SKM-1 treated with dmso at 0.1 percent for 144 hours (cell line): ENCODE data around the gene ECSIT.
A peak's percentile ranks its signal among the peaks of the same experiment; 100 is the strongest.
"Not testable (repeated sequence)": the region's sequence is repeated elsewhere in the genome, so short reads cannot be mapped to it uniquely, and the experiment has no call there.

Experiments used
- DNase-seq: peaks from one replicate; lab custom pipeline; 2025; ENCODE audit not compliant: unreplicated experiment; lab: John Stamatoyannopoulos, UW

The ECSIT gene

DNA sequence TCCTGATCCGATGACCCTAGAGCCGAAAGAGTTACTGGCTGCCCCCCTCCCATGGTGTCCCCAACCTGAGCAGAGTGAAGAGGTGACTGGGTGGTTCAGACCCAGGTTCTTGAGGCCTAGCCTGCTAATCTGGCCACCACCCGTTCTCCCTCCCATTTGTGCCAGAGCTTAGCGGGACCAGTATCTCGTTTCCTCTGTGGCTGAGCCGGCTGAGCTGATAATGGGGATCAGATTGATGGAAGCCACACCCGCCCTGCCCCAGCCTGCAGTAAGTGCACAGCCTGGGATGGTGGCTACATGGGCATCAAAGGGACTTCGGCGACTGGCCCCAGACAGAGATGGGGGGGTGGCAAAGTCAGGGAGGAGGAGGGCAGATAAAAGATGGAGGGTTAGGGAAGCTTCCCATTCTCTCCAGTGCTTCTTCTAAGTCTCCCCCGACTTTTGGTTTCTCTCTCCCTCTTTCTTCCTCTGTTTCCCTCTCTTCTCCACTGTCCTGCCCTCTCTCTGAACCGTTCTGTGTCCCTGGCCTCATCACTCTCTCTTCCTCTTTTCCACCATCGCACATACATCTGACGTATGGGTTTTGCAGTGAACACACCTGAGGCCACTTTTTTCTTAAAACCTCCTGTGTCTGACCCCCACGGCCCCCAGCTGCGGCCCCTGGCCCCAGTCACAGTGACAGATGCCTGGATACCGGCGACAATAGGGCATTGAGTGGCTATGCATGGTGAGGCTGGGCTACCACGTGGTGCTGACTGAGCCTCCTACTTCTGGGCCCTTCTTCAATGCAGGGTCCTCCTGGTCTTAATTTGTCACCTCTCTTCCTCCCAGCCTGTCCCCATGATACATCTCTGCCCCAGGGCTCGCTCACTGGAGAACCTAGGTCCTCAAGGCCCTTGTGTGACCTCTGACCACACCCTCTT, 50.5 kb downstream of the ECSIT start:
- DNase-seq: peak; percentile 7

DNA sequence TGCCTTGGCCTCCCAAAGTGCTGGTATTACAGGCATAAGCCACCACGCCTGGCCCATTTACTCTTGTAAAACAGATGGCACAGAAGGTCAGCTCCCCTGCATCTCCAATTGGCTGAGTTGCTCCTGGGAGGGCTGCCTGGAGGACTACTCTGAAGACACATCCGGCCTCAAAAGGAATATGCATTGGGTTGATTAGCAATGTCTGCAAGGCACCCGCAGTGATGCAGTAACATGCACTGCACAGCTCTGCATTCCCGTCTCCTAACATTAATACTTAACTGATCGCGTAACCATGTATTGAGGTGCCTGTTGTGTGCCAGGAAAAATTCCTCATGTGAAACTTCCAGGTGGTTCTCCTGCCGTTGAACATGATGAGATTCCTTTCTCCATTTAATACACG, 53.1 kb downstream of the ECSIT start:
- DNase-seq: no peak

- not testable (repeated sequence) for DNase-seq
These were observed 53.6 kb downstream of the ECSIT start for GRCh38 chr19:11475343-11475742.

- no peak for DNase-seq
These were observed 55.2 kb downstream of the ECSIT start for GRCh38 chr19:11473725-11474124.

- not testable (repeated sequence) for DNase-seq
These were observed 60.6 kb downstream of the ECSIT start for GRCh38 chr19:11468266-11468845.

DNA sequence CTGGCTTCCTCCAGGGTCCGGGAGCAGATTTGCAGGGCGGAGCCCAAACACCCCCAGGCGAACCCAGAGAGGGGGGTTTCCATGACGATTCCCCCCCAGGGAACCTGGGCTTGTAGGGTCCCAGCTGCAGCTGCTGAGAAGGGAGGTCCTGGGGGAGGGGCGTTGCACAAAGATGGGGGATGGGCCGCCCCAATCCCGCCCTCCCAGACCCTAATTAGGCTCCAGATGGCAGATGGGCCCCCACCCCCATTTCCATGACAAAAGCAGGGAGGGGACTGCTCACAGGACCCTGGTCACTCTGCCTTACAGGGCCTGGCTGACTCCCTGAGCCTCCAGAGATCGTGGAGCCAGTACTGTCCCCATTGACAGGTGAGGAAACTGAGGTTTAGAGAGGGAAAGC, 63.3 kb downstream of the ECSIT start:
- no peak for DNase-seq

GRCh38 chr19:11464333-11465265, 64.3 kb downstream of the ECSIT start:
- DNase-seq: no peak

- DNase-seq: no peak
These were observed 65.5 kb downstream of the ECSIT start for GRCh38 chr19:11463391-11463790.

- no peak for DNase-seq
These were observed 67.5 kb downstream of the ECSIT start for GRCh38 chr19:11461453-11461852.

- DNase-seq: no peak
These were observed 68.7 kb downstream of the ECSIT start for GRCh38 chr19:11460207-11460606.

GRCh38 chr19:11458912-11459311, 70.0 kb downstream of the ECSIT start:
- DNase-seq: not testable (repeated sequence)

- DNase-seq: no peak
These were observed 70.6 kb downstream of the ECSIT start for GRCh38 chr19:11458236-11458900.

DNA sequence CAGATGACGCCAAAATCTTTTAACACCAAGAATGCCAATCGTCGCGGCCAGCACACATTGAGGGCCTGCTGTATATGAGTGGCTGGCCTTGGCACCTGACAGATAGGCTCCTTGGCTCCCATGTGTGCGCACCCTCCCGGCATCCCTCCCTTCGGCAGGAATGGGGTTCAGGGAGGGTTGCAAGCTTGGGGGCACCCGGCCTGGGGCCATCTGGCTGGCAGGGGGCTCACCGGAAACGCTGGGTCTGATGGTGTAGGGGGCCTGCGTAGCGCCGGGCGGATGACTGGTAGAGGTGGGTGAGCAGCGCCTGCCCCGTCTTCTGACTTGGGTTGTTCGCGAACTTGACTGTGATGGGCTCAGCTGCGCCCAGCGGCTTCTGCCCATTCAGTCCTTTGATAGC, 71.1 kb downstream of the ECSIT start:
- DNase-seq: no peak

GRCh38 chr19:11457115-11457514, 71.8 kb downstream of the ECSIT start:
- DNase-seq: no peak

- no peak for DNase-seq
These were observed 72.3 kb downstream of the ECSIT start for GRCh38 chr19:11456659-11457058.
